IMR-90 (cell line): Measurements from ENCODE around the gene DDX20. TPM values are rescaled to one million over a fixed set of nuclear protein-coding genes. Genes with fewer than 3 reads are reported as not detected.

Experiments
- ATAC-seq: fragments of 200-7000 bp; cut with Tn5 transposase; 2 replicates; pipeline ENCODE4 v1.9.1; 2020; ENCODE audit warnings: low read depth, mild to moderate bottlenecking, moderate library complexity
- BruUV-seq: library from RNA; stranded (reverse); fragments of 400-500 nt; replicated peaks from 2 replicates; lab custom pipeline; 2021; lab: Mats Ljungman, UMichigan
- CTCF ChIA-PET: fragments of 300-600 bp; formaldehyde crosslinking; extraction: SDS; loops from one replicate; lab custom pipeline; 2021; ENCODE audit warnings: antibody characterized with exemption; lab: Yijun Ruan, JAX
- POLR2A ChIA-PET: fragments of 300-600 bp; sonication (Branson Sonifier 250); formaldehyde crosslinking; loops from one replicate; lab custom pipeline; 2022; ENCODE audit warnings: antibody characterized with exemption; ENCODE audit not compliant: unreplicated experiment; lab: Charles Lee
- DNase-seq: peaks from one replicate; pipeline ENCODE4 v3.0.0; 2013
- H2AFZ ChIP-seq: replicated peaks from 2 replicates; pipeline ENCODE3; 2013; ENCODE audit warnings: low read length, mild to moderate bottlenecking; ENCODE audit not compliant: poor library complexity
- H2AK5ac ChIP-seq: 2 replicates; pipeline ENCODE4 v1.6.1; 2013; ENCODE audit warnings: low read depth, low read length, inconsistent platforms
- H2AK9ac ChIP-seq: replicated peaks from 2 replicates; pipeline ENCODE3; 2013; ENCODE audit warnings: mild to moderate bottlenecking, low read depth, low read length, moderate library complexity; ENCODE audit not compliant: poor library complexity
- H2BK120ac ChIP-seq: 2 replicates; pipeline ENCODE4 v1.6.1; 2013; ENCODE audit warnings: low read depth, low read length, inconsistent platforms
- H2BK15ac ChIP-seq: 3 replicates; pipeline ENCODE4 v1.6.1; 2013; ENCODE audit warnings: low read depth, low read length, inconsistent platforms
- H2BK20ac ChIP-seq: 2 replicates; pipeline ENCODE4 v1.6.1; 2013; ENCODE audit warnings: low read depth, mild to moderate bottlenecking, inconsistent platforms, low read length, moderate library complexity
- H2BK5ac ChIP-seq: 2 replicates; pipeline ENCODE4 v1.6.1; 2013; ENCODE audit warnings: mild to moderate bottlenecking, low read depth, low read length, inconsistent platforms; ENCODE audit not compliant: poor library complexity, severe bottlenecking
- H3K14ac ChIP-seq: replicated peaks from 2 replicates; pipeline ENCODE4 v1.6.1; 2013; ENCODE audit warnings: low read depth, low read length, inconsistent platforms
- H3K18ac ChIP-seq: 2 replicates; pipeline ENCODE4 v1.6.1; 2013; ENCODE audit warnings: low read depth, low read length, control low read depth
- H3K23ac ChIP-seq: 2 replicates; pipeline ENCODE4 v1.6.1; 2013; ENCODE audit warnings: low read depth, low read length, inconsistent platforms
- H3K27ac ChIP-seq: 2 replicates; pipeline ENCODE4 v1.5.1; 2013; ENCODE audit warnings: mild to moderate bottlenecking, control low read depth, low read length; ENCODE audit not compliant: insufficient read depth
- H3K27me3 ChIP-seq: 2 replicates; pipeline ENCODE4 v1.6.1; 2013; ENCODE audit warnings: low read length; ENCODE audit not compliant: control insufficient read depth, insufficient read depth
- H3K36me3 ChIP-seq: 2 replicates; pipeline ENCODE4 v1.6.1; 2013; ENCODE audit warnings: low read length, mixed read lengths; ENCODE audit not compliant: control insufficient read depth, insufficient read depth
- H3K4ac ChIP-seq: 2 replicates; pipeline ENCODE4 v1.6.1; 2013; ENCODE audit warnings: low read depth, low read length, inconsistent platforms
- H3K4me1 ChIP-seq: 2 replicates; pipeline ENCODE4 v1.6.1; 2013; ENCODE audit warnings: low read length, mixed read lengths; ENCODE audit not compliant: control insufficient read depth, insufficient read depth
- H3K4me2 ChIP-seq: 2 replicates; pipeline ENCODE4 v1.6.1; 2013; ENCODE audit warnings: low read depth, mild to moderate bottlenecking, control low read depth, low read length, moderate library complexity
- H3K4me3 ChIP-seq: 2 replicates; pipeline ENCODE4 v1.5.1; 2013; ENCODE audit warnings: low read depth, mild to moderate bottlenecking, control low read depth, low read length, moderate library complexity; ENCODE audit not compliant: insufficient read depth
- H3K56ac ChIP-seq: 2 replicates; pipeline ENCODE4 v1.6.1; 2013; ENCODE audit warnings: low read length, inconsistent platforms; ENCODE audit not compliant: insufficient read depth; ENCODE audit errors: extremely low read depth
- H3K79me1 ChIP-seq, 2 experiments: 2 replicates each; pipeline ENCODE4 v1.6.1; 2013; ENCODE audit warnings: low read length in 2 of 2, inconsistent platforms in 1 of 2, low read depth in 1 of 2
- H3K9ac ChIP-seq: 2 replicates; pipeline ENCODE4 v1.6.1; 2013; ENCODE audit warnings: low read depth, low read length, control low read depth
- H3K9me1 ChIP-seq: 2 replicates; pipeline ENCODE4 v1.6.1; 2013; ENCODE audit warnings: low read length, inconsistent platforms; ENCODE audit not compliant: insufficient read depth
- H3K9me3 ChIP-seq: 2 replicates; pipeline ENCODE4 v1.6.1; 2013; ENCODE audit warnings: low read length; ENCODE audit not compliant: control insufficient read depth, insufficient read depth
- H4K20me1 ChIP-seq: 2 replicates; pipeline ENCODE4 v1.6.1; 2013; ENCODE audit warnings: low read length, inconsistent platforms; ENCODE audit not compliant: insufficient read depth
- H4K5ac ChIP-seq: 2 replicates; pipeline ENCODE4 v1.6.1; 2013; ENCODE audit warnings: mild to moderate bottlenecking, low read depth, low read length, control low read depth
- H4K8ac ChIP-seq, 2 experiments: 2 replicates each; pipeline ENCODE4 v1.6.1; 2013; ENCODE audit warnings: low read depth in 2 of 2, low read length in 2 of 2, control low read depth in 1 of 2, inconsistent platforms in 1 of 2
- H4K91ac ChIP-seq: 2 replicates; pipeline ENCODE4 v1.6.1; 2013; ENCODE audit warnings: low read depth, low read length, inconsistent platforms; ENCODE audit not compliant: insufficient read depth
- CEBPB ChIP-seq: IDR thresholded peaks from 2 replicates; pipeline ENCODE4 v1.6.1; 2012; ENCODE audit warnings: low read depth, low read length, improper control_type of control experiment
- FOS ChIP-seq: fragments of 150-350 bp; IDR thresholded peaks from 2 replicates; pipeline ENCODE4 v1.6.1; 2016; ENCODE audit warnings: low read depth, low read length
- MAFK ChIP-seq: IDR thresholded peaks from 2 replicates; pipeline ENCODE4 v1.6.1; 2012; ENCODE audit warnings: low read depth, low read length, improper control_type of control experiment
- MAZ ChIP-seq: IDR thresholded peaks from 2 replicates; pipeline ENCODE4 v1.6.1; 2012; ENCODE audit warnings: low read depth, mild to moderate bottlenecking, low read length, improper control_type of control experiment, moderate library complexity, borderline replicate concordance
- POLR2A ChIP-seq: IDR thresholded peaks from 2 replicates; pipeline ENCODE4 v1.6.1; 2012; ENCODE audit warnings: mild to moderate bottlenecking, low read depth, low read length
- RAD21 ChIP-seq: IDR thresholded peaks from 2 replicates; pipeline ENCODE4 v1.6.1; 2012; ENCODE audit warnings: low read length, improper control_type of control experiment
- WGBS, 2 experiments: methylation state at CpG; one replicate each; pipeline versions ENCODE4 v1.1.5 to v1.1.7; 2013; ENCODE audit warnings: missing lambda C conversion rate in 2 of 2; ENCODE audit not compliant: insufficient read length in 1 of 2; ENCODE audit errors: extremely low coverage in 2 of 2; 5-methylcytosine and 5-hydroxymethylcytosine counted together
- dilution Hi-C: fragments of 300-500 bp; cut with HindIII; formaldehyde crosslinking; loops from one replicate; pipeline ENCODE4 v1.14.3; 2018; ENCODE audit warnings: low sequenced_read_pairs; ENCODE audit not compliant: unreplicated experiment
- in situ Hi-C: fragments of 300-500 bp; cut with MboI; formaldehyde crosslinking; loops from 3 replicates; pipeline ENCODE4 v1.14.3; 2019; ENCODE audit warnings: low sequenced_read_pairs, inconsistent platforms, mixed read lengths
- intact Hi-C: fragments of 100-400 bp; cut with micrococcal nuclease; formaldehyde crosslinking; loops from 2 replicates; pipeline ENCODE4 v1.10.0; 2022
- polyA plus RNA-seq, 3 experiments: library from polyadenylated mRNA; depleted of rRNA; stranded (reverse); fragments of >200 nt; gene quantifications; 2 replicates each; pipeline ENCODE4 v1.2.3, GENCODE V29; 2012; ENCODE audit warnings: low replicate concordance in 1 of 3
- total RNA-seq: library from RNA; depleted of rRNA; stranded (reverse); fragments of >200 nt; gene quantifications from 2 replicates; pipeline ENCODE4 v1.2.3, GENCODE V29; 2012
- TF ChIP-seq, protein P1 (sequence below): fragments of 150-350 bp; IDR thresholded peaks from 2 replicates; pipeline ENCODE4 v1.6.1; 2017; ENCODE audit warnings: mild to moderate bottlenecking, antibody characterized with exemption, low read length, low read depth
- TF ChIP-seq, protein P2 (sequence below): conservative IDR thresholded peaks from 2 replicates; pipeline ENCODE4 v1.5.1; 2012; ENCODE audit warnings: mild to moderate bottlenecking, low read depth, low read length, improper control_type of control experiment
- TF ChIP-seq, protein P3 (sequence below): fragments of 150-350 bp; IDR thresholded peaks from 2 replicates; pipeline ENCODE4 v1.6.1; 2016; ENCODE audit warnings: low read depth, mild to moderate bottlenecking, low read length, moderate library complexity, borderline replicate concordance

Gene DDX20
- total and polyA plus RNA-seq, 2 of the 4 experiments (the other 2 are of a cell fraction): 5.7 to 10.9 TPM

DNA sequence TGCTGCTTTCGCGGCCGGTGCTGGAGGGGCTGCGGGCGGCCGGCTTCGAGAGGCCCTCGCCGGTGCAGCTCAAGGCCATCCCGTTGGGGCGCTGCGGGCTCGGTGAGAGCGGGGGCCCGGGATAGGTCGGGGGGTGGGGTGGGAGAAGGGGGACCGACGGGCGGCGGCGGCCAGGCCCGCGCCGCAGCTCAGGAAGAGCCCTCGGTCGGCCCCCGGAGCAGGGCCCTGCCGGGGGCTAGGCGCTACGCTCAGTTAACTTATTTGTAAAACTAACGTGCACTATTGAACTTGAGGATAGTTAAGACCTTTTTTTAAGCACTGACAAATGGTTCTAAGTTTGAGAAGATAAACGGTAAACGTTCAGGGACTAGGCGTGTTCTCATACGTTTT, 418 bp downstream of the DDX20 start:
- CTCF ChIA-PET: interaction anchor here (3.5 kb wide), 1 partner anchor 42 kb away, joined by 17 read pairs; no protein-coding TSS in a partner anchor
- WGBS, 2 experiments: 0% methylated on average over 4 of the region's 35 CpGs; no CpG with 5 or more reads in 1 of the 2 experiments
- dilution Hi-C loops: loop anchor here (25.0 kb wide), 1 partner anchor 294 kb away; the partner anchor contains the start of gene C1orf162
- H4K20me1 ChIP-seq: no peaks in the 10 kb centered on the region
- peaks cover 9 to 26% of the 10 kb centered on the region in 2 experiments; a peak in 3 of 4 replicates for H3K79me1 ChIP-seq
- H2AK9ac ChIP-seq: peak overlapping the region; percentile 74
- H3K23ac ChIP-seq: peak overlapping the region; percentile 74
- intact Hi-C loops: loop anchor here (5.0 kb wide), 1 partner anchor 529 kb away; the partner anchor contains the start of gene CHI3L2
- no peak overlapping the region for H2BK15ac ChIP-seq
- peak overlapping the region; percentile 82 for H3K27ac ChIP-seq
- peak overlapping the region; percentile 98 for H3K4me2 ChIP-seq
- no peaks in the 10 kb centered on the region for H3K36me3 ChIP-seq
- DNase-seq: no peak
- peaks cover 4% of the 10 kb centered on the region for H3K4me1 ChIP-seq
- no peak overlapping the region for H2BK20ac ChIP-seq
- in situ Hi-C loops: no loop called here
- peak overlapping the region; percentile 33 for H2BK5ac ChIP-seq
- H3K14ac ChIP-seq: peak overlapping the region; percentile 22; the same call in 1 of the 2 replicates
- H3K9me1 ChIP-seq: peaks cover 4% of the 10 kb centered on the region; the same call in 1 of the 2 replicates
- peak overlapping the region; percentile 85 for H3K4me3 ChIP-seq
- H4K91ac ChIP-seq: no peak overlapping the region
- no peaks in the 10 kb centered on the region for H3K27me3 ChIP-seq
- peak; percentile 24 for ATAC-seq
- no peaks in the 10 kb centered on the region for H3K9me3 ChIP-seq
- H2BK120ac ChIP-seq: no peak overlapping the region
- peak overlapping the region; percentile 32 to 51; a peak in 3 of 4 replicates for H4K8ac ChIP-seq
- BruUV-seq: no TSS peak
- no peak overlapping the region for H3K4ac ChIP-seq
- H2AFZ ChIP-seq: peak overlapping the region; percentile 99
- H3K18ac ChIP-seq: no peak overlapping the region
- H3K56ac ChIP-seq: peak overlapping the region; percentile 88; the same call in 1 of the 2 replicates
- no peak overlapping the region for H4K5ac ChIP-seq
- TF ChIP-seq, protein P1, sequence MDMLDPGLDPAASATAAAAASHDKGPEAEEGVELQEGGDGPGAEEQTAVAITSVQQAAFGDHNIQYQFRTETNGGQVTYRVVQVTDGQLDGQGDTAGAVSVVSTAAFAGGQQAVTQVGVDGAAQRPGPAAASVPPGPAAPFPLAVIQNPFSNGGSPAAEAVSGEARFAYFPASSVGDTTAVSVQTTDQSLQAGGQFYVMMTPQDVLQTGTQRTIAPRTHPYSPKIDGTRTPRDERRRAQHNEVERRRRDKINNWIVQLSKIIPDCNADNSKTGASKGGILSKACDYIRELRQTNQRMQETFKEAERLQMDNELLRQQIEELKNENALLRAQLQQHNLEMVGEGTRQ: no peak
- TF ChIP-seq FOS: no peak
- TF ChIP-seq MAZ: no peak
- no peak for TF ChIP-seq POLR2A
- TF ChIP-seq MAFK: no peak
- TF ChIP-seq CEBPB: no peak
- no peak for TF ChIP-seq RAD21
- TF ChIP-seq, protein P2, sequence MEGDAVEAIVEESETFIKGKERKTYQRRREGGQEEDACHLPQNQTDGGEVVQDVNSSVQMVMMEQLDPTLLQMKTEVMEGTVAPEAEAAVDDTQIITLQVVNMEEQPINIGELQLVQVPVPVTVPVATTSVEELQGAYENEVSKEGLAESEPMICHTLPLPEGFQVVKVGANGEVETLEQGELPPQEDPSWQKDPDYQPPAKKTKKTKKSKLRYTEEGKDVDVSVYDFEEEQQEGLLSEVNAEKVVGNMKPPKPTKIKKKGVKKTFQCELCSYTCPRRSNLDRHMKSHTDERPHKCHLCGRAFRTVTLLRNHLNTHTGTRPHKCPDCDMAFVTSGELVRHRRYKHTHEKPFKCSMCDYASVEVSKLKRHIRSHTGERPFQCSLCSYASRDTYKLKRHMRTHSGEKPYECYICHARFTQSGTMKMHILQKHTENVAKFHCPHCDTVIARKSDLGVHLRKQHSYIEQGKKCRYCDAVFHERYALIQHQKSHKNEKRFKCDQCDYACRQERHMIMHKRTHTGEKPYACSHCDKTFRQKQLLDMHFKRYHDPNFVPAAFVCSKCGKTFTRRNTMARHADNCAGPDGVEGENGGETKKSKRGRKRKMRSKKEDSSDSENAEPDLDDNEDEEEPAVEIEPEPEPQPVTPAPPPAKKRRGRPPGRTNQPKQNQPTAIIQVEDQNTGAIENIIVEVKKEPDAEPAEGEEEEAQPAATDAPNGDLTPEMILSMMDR: no peak
- TF ChIP-seq, protein P3, sequence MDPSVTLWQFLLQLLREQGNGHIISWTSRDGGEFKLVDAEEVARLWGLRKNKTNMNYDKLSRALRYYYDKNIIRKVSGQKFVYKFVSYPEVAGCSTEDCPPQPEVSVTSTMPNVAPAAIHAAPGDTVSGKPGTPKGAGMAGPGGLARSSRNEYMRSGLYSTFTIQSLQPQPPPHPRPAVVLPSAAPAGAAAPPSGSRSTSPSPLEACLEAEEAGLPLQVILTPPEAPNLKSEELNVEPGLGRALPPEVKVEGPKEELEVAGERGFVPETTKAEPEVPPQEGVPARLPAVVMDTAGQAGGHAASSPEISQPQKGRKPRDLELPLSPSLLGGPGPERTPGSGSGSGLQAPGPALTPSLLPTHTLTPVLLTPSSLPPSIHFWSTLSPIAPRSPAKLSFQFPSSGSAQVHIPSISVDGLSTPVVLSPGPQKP: no peak
- POLR2A ChIA-PET: interaction anchor here (0.9 to 1.4 kb wide), 2 partner anchors 11 to 19 kb away, joined by 3 to 4 read pairs; no protein-coding TSS in a partner anchor
- H3K9ac ChIP-seq: peak overlapping the region; percentile 77
- no peak overlapping the region for H2AK5ac ChIP-seq
